ENCODE results near the gene PSMA8. TPM values are rescaled to one million over a fixed set of nuclear protein-coding genes. Genes with fewer than 3 reads are reported as not detected.
A peak's percentile ranks its signal among the peaks of the same experiment; 100 is the strongest.

Gene PSMA8
- not detected for total RNA-seq
- long read RNA-seq = 0 reads

DNA sequence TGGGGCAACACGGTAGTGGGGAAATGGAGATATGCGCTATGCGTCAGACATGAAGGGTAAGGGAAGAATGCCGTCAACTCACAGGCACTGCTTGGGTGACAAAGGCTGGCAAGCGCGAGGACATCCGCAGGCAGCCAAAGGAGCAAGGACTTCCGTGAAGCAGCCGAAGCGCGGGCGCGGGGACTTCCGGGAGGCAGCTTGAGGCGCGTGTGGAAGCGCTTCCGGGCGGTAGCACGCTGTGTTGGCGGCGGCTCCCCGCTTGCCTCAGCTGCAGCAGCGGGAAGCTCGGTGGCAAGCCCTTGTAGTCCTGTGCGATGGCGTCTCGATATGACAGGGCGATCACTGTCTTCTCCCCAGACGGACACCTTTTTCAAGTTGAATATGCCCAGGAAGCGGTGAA is at the start of gene PSMA8:
Gene PSMA8 (plus strand): TSS at position 218 of the 400 bp plus-strand sequence. CDS start 97 bp downstream, at position 315.
- intact Hi-C loops (cut with DNase I) = no loop called here
- no peaks in the 10 kb centered on the region for H3K27me3 ChIP-seq
- no peak within 1 kb of the TSS for H3K27ac ChIP-seq
- WGBS (ENCODE audit: insufficient coverage, low coverage, low lambda C conversion rate, missing lambda C conversion rate) = 76% methylated on average over 4 of the region's 31 CpGs
- no peak for TF ChIP-seq POLR2A (IDR thresholded peaks at IDR 0.05)
- TF ChIP-seq, protein P1, sequence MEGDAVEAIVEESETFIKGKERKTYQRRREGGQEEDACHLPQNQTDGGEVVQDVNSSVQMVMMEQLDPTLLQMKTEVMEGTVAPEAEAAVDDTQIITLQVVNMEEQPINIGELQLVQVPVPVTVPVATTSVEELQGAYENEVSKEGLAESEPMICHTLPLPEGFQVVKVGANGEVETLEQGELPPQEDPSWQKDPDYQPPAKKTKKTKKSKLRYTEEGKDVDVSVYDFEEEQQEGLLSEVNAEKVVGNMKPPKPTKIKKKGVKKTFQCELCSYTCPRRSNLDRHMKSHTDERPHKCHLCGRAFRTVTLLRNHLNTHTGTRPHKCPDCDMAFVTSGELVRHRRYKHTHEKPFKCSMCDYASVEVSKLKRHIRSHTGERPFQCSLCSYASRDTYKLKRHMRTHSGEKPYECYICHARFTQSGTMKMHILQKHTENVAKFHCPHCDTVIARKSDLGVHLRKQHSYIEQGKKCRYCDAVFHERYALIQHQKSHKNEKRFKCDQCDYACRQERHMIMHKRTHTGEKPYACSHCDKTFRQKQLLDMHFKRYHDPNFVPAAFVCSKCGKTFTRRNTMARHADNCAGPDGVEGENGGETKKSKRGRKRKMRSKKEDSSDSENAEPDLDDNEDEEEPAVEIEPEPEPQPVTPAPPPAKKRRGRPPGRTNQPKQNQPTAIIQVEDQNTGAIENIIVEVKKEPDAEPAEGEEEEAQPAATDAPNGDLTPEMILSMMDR (IDR thresholded peaks at IDR 0.05) = no peak
- H3K4me1 ChIP-seq = no peaks in the 10 kb centered on the region
- no peaks in the 10 kb centered on the region for H3K36me3 ChIP-seq
- H3K9me3 ChIP-seq = no peaks in the 10 kb centered on the region
- peak in 2 of 3 donors; percentile 37 to 57 for DNase-seq
- peak; percentile 23 to 58 (median 38) for ATAC-seq
- H3K4me3 ChIP-seq = no peak within 1 kb of the TSS

DNA sequence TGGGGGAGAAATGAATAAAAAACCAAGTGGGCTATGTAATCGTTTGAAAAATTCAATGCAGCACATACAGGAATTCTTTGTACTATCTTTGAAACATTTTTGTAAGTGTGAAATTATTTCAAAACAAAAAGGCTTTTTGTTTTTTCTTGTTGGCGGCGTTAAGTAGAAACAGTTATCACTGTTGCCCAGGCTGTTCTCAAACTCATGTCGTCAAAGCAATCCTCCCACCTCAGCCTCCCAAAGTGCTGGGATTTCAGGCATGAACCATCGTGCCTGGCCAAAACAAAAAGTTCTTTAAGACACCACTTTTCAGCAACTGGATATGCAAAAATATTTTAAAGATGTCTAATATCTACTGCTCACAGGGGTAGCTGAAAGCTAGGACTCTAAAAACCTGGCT is 48.6 kb upstream of the PSMA8 start:
- DNase-seq (no peak), ATAC-seq (no peak)
- WGBS (ENCODE audit: insufficient coverage, low coverage, low lambda C conversion rate, missing lambda C conversion rate) = 84% methylated on average over 5 of the region's 5 CpGs
- peaks cover 4 to 19% (median 14%) of the 10 kb centered on the region in 4 donors for H3K36me3 ChIP-seq
- no peaks in the 10 kb centered on the region for H3K27me3 ChIP-seq
- intact Hi-C loops (cut with DNase I) = no loop called here
- H3K9me3 ChIP-seq = no peaks in the 10 kb centered on the region
- H3K4me3 ChIP-seq = no peak overlapping the region
- peaks cover 0 to 17% (median 9%) of the 10 kb centered on the region in 4 donors for H3K4me1 ChIP-seq
- H3K27ac ChIP-seq = no peak overlapping the region
- TF ChIP-seq, protein P1 (IDR thresholded peaks at IDR 0.05) = no peak
- no peak for TF ChIP-seq POLR2A (IDR thresholded peaks at IDR 0.05)

DNA sequence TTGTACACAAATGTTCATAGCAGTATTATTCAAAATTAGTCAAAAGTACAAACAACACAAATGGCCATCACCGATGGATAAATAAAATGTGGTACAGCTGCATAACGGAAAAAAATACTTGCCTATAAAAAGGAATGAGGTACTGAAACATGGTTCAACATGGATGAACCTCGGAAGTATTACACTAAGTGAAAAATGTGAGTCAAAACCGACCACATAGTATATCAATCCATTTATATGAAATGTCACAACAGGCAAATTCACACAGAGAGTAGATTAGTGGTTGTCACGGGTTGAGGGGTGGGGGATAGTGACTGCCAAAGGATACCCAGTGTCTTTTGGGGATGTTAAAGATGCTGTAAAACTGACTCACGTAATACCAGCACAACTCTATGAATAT is 46.7 kb upstream of the PSMA8 start:
- no peaks in the 10 kb centered on the region for H3K9me3 ChIP-seq
- H3K4me3 ChIP-seq = no peak overlapping the region
- TF ChIP-seq, protein P1 (IDR thresholded peaks at IDR 0.05) = no peak
- no peak for TF ChIP-seq POLR2A (IDR thresholded peaks at IDR 0.05)
- DNase-seq (no peak), ATAC-seq (no peak)
- intact Hi-C loops (cut with DNase I) = no loop called here
- H3K27ac ChIP-seq = no peak overlapping the region
- H3K4me1 ChIP-seq = peaks cover 0 to 17% (median 9%) of the 10 kb centered on the region in 4 donors
- H3K36me3 ChIP-seq = peaks cover 0 to 19% (median 12%) of the 10 kb centered on the region in 4 donors
- WGBS (ENCODE audit: insufficient coverage, low coverage, low lambda C conversion rate, missing lambda C conversion rate) = 97% methylated on average over 6 of the region's 6 CpGs
- no peaks in the 10 kb centered on the region for H3K27me3 ChIP-seq

DNA sequence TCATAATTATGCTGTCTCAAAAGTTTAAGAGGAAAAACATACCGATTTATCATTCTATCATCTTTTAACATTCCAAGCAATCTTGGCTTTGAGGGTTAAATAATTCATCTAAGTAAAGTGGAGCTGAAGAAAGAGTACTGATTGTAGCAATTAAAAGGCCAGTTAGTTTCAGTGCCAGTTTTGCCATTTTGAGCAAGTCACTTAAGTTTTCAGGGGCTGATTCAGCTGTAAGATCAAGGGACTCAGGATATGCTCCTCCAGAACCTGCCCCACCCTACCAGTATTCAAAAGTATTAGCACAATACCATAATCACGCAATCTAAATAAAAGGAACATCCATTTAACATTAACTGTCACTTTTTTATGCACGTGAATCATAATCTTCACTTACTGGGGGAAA is 45.2 kb upstream of the PSMA8 start:
- DNase-seq = no peak
- H3K4me3 ChIP-seq = peak overlapping the region in 1 of 3 donors; percentile 16

More for the DNA sequence above, 45.2 kb upstream of the PSMA8 start:
- H3K27me3 ChIP-seq = no peaks in the 10 kb centered on the region
- no peak for ATAC-seq
- H3K27ac ChIP-seq = peak overlapping the region in 1 of 3 donors; percentile 93
- TF ChIP-seq POLR2A (IDR thresholded peaks at IDR 0.05) = no peak
- TF ChIP-seq, protein P1 (IDR thresholded peaks at IDR 0.05) = no peak
- 44% methylated on average over 3 of the region's 3 CpGs for WGBS (ENCODE audit: insufficient coverage, low coverage, low lambda C conversion rate, missing lambda C conversion rate)
- H3K36me3 ChIP-seq = peaks cover 0 to 14% (median 10%) of the 10 kb centered on the region in 4 donors
- intact Hi-C loops (cut with DNase I) = no loop called here
- peaks cover 0 to 17% (median 9%) of the 10 kb centered on the region in 4 donors for H3K4me1 ChIP-seq
- H3K9me3 ChIP-seq = no peaks in the 10 kb centered on the region

Data from right lobe of liver (tissue), 6 donors.